NCI-H345 (cell line): Measurements from ENCODE around the gene PRMT1.
"Not testable (repeated sequence)": the region's sequence is repeated elsewhere in the genome, so short reads cannot be mapped to it uniquely, and the experiment has no call there.

Experiments
- DNase-seq: peaks from one replicate; lab custom pipeline; 2025; lab: John Stamatoyannopoulos, UW

PRMT1 gene

GRCh38 chr19:49677231-49677900, at the start of gene PRMT1:
PRMT1 (plus strand) TSS chr19:49677271; CDS start chr19:49677281, 10 bp downstream.
- DNase-seq, result peak; percentile 38

- DNase-seq, result no peak
Measured at GRCh38 chr19:49629659-49630058, 47.4 kb upstream of the PRMT1 start.

GRCh38 chr19:49631014-49631588, 46.0 kb upstream of the PRMT1 start:
- DNase-seq, result no peak

GRCh38 chr19:49631610-49632192, 45.4 kb upstream of the PRMT1 start:
- DNase-seq, result no peak

- no peak for DNase-seq
Measured at GRCh38 chr19:49632576-49632975, 44.5 kb upstream of the PRMT1 start.

GRCh38 chr19:49633273-49633672, 43.8 kb upstream of the PRMT1 start:
- not testable (repeated sequence) for DNase-seq

- DNase-seq, result no peak
Measured at GRCh38 chr19:49635530-49636232, 41.4 kb upstream of the PRMT1 start.

- DNase-seq, result no peak
Measured at GRCh38 chr19:49636233-49636932, 40.7 kb upstream of the PRMT1 start.

GRCh38 chr19:49637821-49638738, 39.0 kb upstream of the PRMT1 start:
- DNase-seq, result no peak

GRCh38 chr19:49639401-49640112, 37.5 kb upstream of the PRMT1 start:
- DNase-seq, result no peak

- peak; percentile 97 for DNase-seq
Measured at GRCh38 chr19:49640113-49640898, 36.8 kb upstream of the PRMT1 start, which contains the start of gene RRAS. RRAS (minus strand) TSS chr19:49640143; CDS start chr19:49640098, 45 bp downstream.

- peak; percentile 98 for DNase-seq
Measured at GRCh38 chr19:49641688-49642491, 35.2 kb upstream of the PRMT1 start, which contains the start of gene SCAF1. SCAF1 (plus strand) TSS chr19:49642209; CDS start chr19:49645027, 2,818 bp downstream.

- DNase-seq, result no peak
Measured at GRCh38 chr19:49642492-49643035, 34.5 kb upstream of the PRMT1 start.

GRCh38 chr19:49643466-49643865, 33.6 kb upstream of the PRMT1 start:
- DNase-seq, result no peak

- no peak for DNase-seq
Measured at GRCh38 chr19:49645592-49645991, 31.5 kb upstream of the PRMT1 start.

GRCh38 chr19:49645995-49646394, 31.1 kb upstream of the PRMT1 start:
- DNase-seq, result no peak

- DNase-seq, result no peak
Measured at GRCh38 chr19:49646586-49646985, 30.5 kb upstream of the PRMT1 start.
